SK-N-MC (cell line): ENCODE results near the gene GREB1.

ENCODE experiments used
- EZH2 ChIP-seq: fragments of 200-600 bp; sonication (generic); IDR thresholded peaks from one replicate; pipeline ENCODE4 v1.6.1; 2017; ENCODE audit warnings: antibody characterized with exemption
- FOXP2 ChIP-seq: optimal IDR thresholded peaks from 2 replicates; pipeline ENCODE3; 2011; ENCODE audit warnings: mild to moderate bottlenecking, moderate library complexity; ENCODE audit not compliant: insufficient read depth; ENCODE audit errors: extremely low read length, control extremely low read depth
- POLR2AphosphoS5 ChIP-seq: IDR thresholded peaks from 2 replicates; pipeline ENCODE4 v1.6.1; 2012; ENCODE audit warnings: mild to moderate bottlenecking, low read depth, low read length, borderline replicate concordance

DNA sequence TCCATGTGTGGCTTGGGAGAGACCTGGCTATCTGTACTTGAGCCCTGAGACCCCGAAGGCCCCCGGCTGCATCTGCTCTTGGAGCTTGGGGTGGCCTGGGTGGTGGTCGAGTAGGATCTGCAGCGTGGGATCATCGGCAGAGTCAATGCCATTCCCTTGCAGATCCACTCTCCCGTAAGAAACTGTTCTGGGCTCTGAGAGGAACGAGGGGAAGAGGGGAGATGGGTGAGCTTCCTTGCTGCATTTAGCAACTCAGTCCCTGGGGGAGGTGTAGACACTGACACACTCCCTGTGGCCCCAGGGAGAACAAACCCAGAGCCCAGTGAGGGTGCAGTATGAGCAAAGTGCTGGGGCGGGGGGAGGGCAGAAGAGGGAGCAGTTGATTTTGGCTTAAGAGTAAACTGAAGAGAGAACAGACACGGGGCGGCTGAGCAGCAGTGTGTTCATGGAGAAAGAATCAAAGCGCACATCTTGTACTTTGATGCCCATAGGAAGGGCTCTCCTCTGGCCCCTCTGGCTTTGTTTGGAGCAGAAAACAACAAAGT is 8.5 kb downstream of the GREB1 start:
- no peak for TF ChIP-seq EZH2
- TF ChIP-seq FOXP2: no peak
- no peak for TF ChIP-seq POLR2AphosphoS5
